Measurements from ENCODE around the gene NMBR.
"Not testable (repeated sequence)": the region's sequence is repeated elsewhere in the genome, so short reads cannot be mapped to it uniquely, and the experiment has no call there.

Gene NMBR

GRCh38 chr6:142045380-142046278 lies 101.3 kb downstream of the NMBR start:
- H3K4me3 ChIP-seq (replicated peaks; ENCODE audit: low read depth, low read length): no peak overlapping the region
- no peak for TF ChIP-seq CTCF (IDR thresholded peaks at IDR 0.05; ENCODE audit: low read depth, low read length, missing control alignments)
- peak; percentile 72 for DNase-seq (ENCODE audit: extremely low read depth, low read depth)

GRCh38 chr6:142035890-142036289 lies 111.0 kb downstream of the NMBR start:
- no peak for DNase-seq (ENCODE audit: extremely low read depth, low read depth)
- H3K4me3 ChIP-seq (replicated peaks; ENCODE audit: low read depth, low read length): no peak overlapping the region
- no peak for TF ChIP-seq CTCF (IDR thresholded peaks at IDR 0.05; ENCODE audit: low read depth, low read length, missing control alignments)

- no peak for DNase-seq (ENCODE audit: extremely low read depth, low read depth)
- no peak overlapping the region for H3K4me3 ChIP-seq (replicated peaks; ENCODE audit: low read depth, low read length)
- TF ChIP-seq CTCF (IDR thresholded peaks at IDR 0.05; ENCODE audit: low read depth, low read length, missing control alignments): no peak
These were observed 115.9 kb downstream of the NMBR start for GRCh38 chr6:142031035-142031434.

- no peak for DNase-seq (ENCODE audit: extremely low read depth, low read depth)
- no peak for TF ChIP-seq CTCF (IDR thresholded peaks at IDR 0.05; ENCODE audit: low read depth, low read length, missing control alignments)
- H3K4me3 ChIP-seq (replicated peaks; ENCODE audit: low read depth, low read length): no peak overlapping the region
These were observed 116.8 kb downstream of the NMBR start for GRCh38 chr6:142030115-142030619.

GRCh38 chr6:142028527-142028926 lies 118.4 kb downstream of the NMBR start:
- no peak for TF ChIP-seq CTCF (IDR thresholded peaks at IDR 0.05; ENCODE audit: low read depth, low read length, missing control alignments)
- DNase-seq (ENCODE audit: extremely low read depth, low read depth): no peak
- H3K4me3 ChIP-seq (replicated peaks; ENCODE audit: low read depth, low read length): no peak overlapping the region

GRCh38 chr6:142027804-142028203 lies 119.1 kb downstream of the NMBR start:
- DNase-seq (ENCODE audit: extremely low read depth, low read depth); H3K4me3 ChIP-seq (replicated peaks; ENCODE audit: low read depth, low read length): not testable (repeated sequence)

- no peak overlapping the region for H3K4me3 ChIP-seq (replicated peaks; ENCODE audit: low read depth, low read length)
- TF ChIP-seq CTCF (IDR thresholded peaks at IDR 0.05; ENCODE audit: low read depth, low read length, missing control alignments): no peak
- no peak for DNase-seq (ENCODE audit: extremely low read depth, low read depth)
These were observed 119.8 kb downstream of the NMBR start for GRCh38 chr6:142027074-142027473.

All from HFF-Myc (cell line).